Testis (tissue), 3 donors: ENCODE data around the gene MRO. TPM values are rescaled to one million over a fixed set of nuclear protein-coding genes. Genes with fewer than 3 reads are reported as not detected.

Experiments
- DNase-seq: peaks from one replicate; pipeline ENCODE4 v3.0.0-alpha.2; 2019
- H3K27ac ChIP-seq, 2 donors: fragments of 200-600 bp; sonication (generic); one replicate each; pipeline ENCODE4 v1.5.1; 2019
- H3K27me3 ChIP-seq: fragments of 200-600 bp; sonication (generic); one replicate; pipeline ENCODE4 v1.5.1; 2019
- H3K36me3 ChIP-seq: fragments of 200-600 bp; sonication (generic); one replicate; pipeline ENCODE4 v1.5.1; 2017; ENCODE audit warnings: low read depth; ENCODE audit errors: missing control alignments
- H3K4me1 ChIP-seq: fragments of 200-600 bp; sonication (generic); one replicate; pipeline ENCODE4 v1.5.1; 2019
- H3K4me3 ChIP-seq, 2 donors: fragments of 200-600 bp; sonication (generic); one replicate each; pipeline ENCODE4 v1.5.1; 2017 to 2019
- H3K9me3 ChIP-seq: fragments of 200-600 bp; sonication (generic); one replicate; pipeline ENCODE4 v1.5.1; 2017
- CTCF ChIP-seq, 3 experiments: fragments of 450-650 bp in 2 of 3; fragments of 200-600 bp in 1 of 3; sonication (generic) in 1 of 3; IDR thresholded peaks; one replicate each; pipeline ENCODE4 v1.5.1; 2016 to 2019; ENCODE audit warnings: antibody characterized with exemption in 3 of 3, mild to moderate bottlenecking in 2 of 3, moderate library complexity in 1 of 3
- POLR2A ChIP-seq: fragments of 450-650 bp; IDR thresholded peaks from one replicate; pipeline ENCODE4 v1.6.1; 2017; ENCODE audit warnings: antibody characterized with exemption, mild to moderate bottlenecking, moderate library complexity
- WGBS, 2 donors: methylation state at CpG; one replicate each; pipeline ENCODE4 v1.1.5; 2018; 5-methylcytosine and 5-hydroxymethylcytosine counted together
- intact Hi-C: fragments of 100-400 bp; cut with DNase I; formaldehyde crosslinking; loops from one replicate; pipeline ENCODE4 v1.15.1; 2023; ENCODE audit warnings: low total_unique reads
- polyA plus RNA-seq: library from polyadenylated mRNA; stranded (reverse); fragments of 350-450 nt; fragmentation: Illumina TruSeq; extraction: RNeasy Lipid Tissue Mini Kit (QIAGEN cat#74804); gene quantifications from one replicate; pipeline ENCODE4 v1.2.3, GENCODE V29; 2014; ENCODE audit warnings: low read depth, low replicate concordance; ENCODE audit not compliant: insufficient read depth
- total RNA-seq, 2 donors: library from RNA; depleted of rRNA; stranded (reverse); fragments of >200 nt; gene quantifications; one replicate each; pipeline ENCODE4 v1.2.3, GENCODE V29; 2016

Gene MRO
- total and polyA plus RNA-seq, 3 donors from 2014 or later, result 87.4 to 134 (median 92.8) TPM

DNA sequence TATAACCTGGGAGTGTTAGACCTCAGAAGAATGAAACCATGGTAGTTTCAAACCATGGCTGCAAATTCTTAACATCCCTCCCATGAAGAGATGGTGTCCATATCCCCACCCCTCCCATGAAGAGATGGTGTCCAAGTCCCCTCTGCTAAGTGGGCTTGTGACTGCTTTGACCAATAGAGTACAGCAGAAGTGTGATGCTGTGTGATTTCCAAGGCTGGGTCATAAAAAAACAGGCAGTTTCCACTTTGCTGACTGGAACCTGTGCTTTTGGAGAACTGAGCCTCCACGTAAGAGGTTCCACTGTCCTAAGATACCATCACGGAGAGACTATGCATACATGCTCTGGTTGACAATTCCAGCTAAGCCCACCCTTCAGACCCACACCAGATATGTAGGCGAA lies 65.5 kb downstream of the MRO start:
- Histone ChIP-seq H3K4me3 (no peak overlapping the region), H3K27ac (no peak overlapping the region), H3K4me1 (no peaks in the 10 kb centered on the region), H3K27me3 (no peaks in the 10 kb centered on the region), H3K36me3 (no peaks in the 10 kb centered on the region), H3K9me3 (no peaks in the 10 kb centered on the region)
- WGBS, 2 donors, result 92 to 98% methylated on average over 3 of the region's 3 CpGs
- intact Hi-C loops, result no loop called here
- TF ChIP-seq POLR2A, result no peak
- TF ChIP-seq CTCF (IDR thresholded peaks at IDR 0.05), result no peak
- DNase-seq, result no peak

- DNase-seq, result no peak
- intact Hi-C loops, result no loop called here
- Histone ChIP-seq H3K36me3 (no peaks in the 10 kb centered on the region), H3K9me3 (no peaks in the 10 kb centered on the region), H3K27ac (no peak overlapping the region), H3K4me1 (no peaks in the 10 kb centered on the region), H3K27me3 (no peaks in the 10 kb centered on the region), H3K4me3 (no peak overlapping the region)
- 20 to 44% methylated on average over 1 of the region's 1 CpG for WGBS, 2 donors
- no peak for TF ChIP-seq CTCF (IDR thresholded peaks at IDR 0.05)
- TF ChIP-seq POLR2A, result no peak
Observed at GRCh38 chr18:50753311-50753710, 66.5 kb downstream of the MRO start.

DNA sequence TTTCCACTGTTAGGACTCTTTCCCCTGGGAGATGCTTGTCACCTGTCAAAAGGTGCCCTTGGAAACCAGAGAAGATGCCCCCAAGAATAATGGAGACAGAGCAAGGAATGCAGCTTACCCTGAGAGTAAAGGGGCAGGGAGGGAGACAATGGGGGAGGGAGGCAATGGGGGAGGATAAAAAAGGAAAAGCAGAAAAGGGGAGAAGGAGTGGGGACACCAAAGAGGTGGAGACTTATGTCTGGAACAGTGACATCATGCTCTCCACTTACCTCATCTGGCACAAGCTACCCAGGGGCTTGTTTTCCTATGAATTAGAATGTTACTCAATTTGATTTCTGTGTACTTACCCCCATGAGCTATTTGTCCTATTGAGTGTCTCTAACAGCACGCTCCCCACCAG lies 67.9 kb downstream of the MRO start:
- no peaks in the 10 kb centered on the region for H3K36me3 ChIP-seq
- no peaks in the 10 kb centered on the region for H3K4me1 ChIP-seq
- DNase-seq, result no peak
- intact Hi-C loops, result no loop called here
- no peaks in the 10 kb centered on the region for H3K9me3 ChIP-seq
- H3K27ac ChIP-seq, result no peak overlapping the region
- H3K27me3 ChIP-seq, result no peaks in the 10 kb centered on the region
- TF ChIP-seq POLR2A (no peak), CTCF (IDR thresholded peaks at IDR 0.05) (no peak)
- 82 to 86% methylated on average over 1 of the region's 1 CpG for WGBS, 2 donors
- H3K4me3 ChIP-seq, result no peak overlapping the region

DNA sequence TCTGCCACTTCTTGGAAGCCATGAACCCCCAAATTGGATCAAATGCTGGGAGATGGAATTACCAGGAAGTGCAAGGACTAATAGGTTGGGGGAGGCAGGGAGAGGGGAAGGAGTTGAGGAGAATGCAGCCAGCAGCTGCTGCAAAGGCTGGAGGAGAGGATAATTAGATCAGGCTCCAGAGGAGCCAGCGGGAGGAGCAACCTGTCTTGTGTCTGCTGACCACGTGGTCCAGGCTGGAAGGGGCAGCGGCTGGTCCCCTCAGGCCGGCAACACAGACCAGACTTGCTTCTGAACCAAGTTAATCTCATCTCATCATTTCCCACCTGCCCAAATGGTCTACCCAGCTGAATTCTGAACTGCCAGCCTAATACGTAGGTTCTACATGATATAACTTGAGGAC lies 68.3 kb downstream of the MRO start:
- WGBS, 2 donors, result 49 to 51% methylated on average over 5 of the region's 5 CpGs
- H3K9me3 ChIP-seq, result no peaks in the 10 kb centered on the region
- no peaks in the 10 kb centered on the region for H3K27me3 ChIP-seq
- H3K36me3 ChIP-seq, result no peaks in the 10 kb centered on the region
- H3K27ac ChIP-seq, result no peak overlapping the region
- H3K4me1 ChIP-seq, result no peaks in the 10 kb centered on the region
- DNase-seq, result no peak
- intact Hi-C loops, result no loop called here
- H3K4me3 ChIP-seq, result no peak overlapping the region
- no peak for TF ChIP-seq CTCF (IDR thresholded peaks at IDR 0.05)
- TF ChIP-seq POLR2A, result no peak

DNA sequence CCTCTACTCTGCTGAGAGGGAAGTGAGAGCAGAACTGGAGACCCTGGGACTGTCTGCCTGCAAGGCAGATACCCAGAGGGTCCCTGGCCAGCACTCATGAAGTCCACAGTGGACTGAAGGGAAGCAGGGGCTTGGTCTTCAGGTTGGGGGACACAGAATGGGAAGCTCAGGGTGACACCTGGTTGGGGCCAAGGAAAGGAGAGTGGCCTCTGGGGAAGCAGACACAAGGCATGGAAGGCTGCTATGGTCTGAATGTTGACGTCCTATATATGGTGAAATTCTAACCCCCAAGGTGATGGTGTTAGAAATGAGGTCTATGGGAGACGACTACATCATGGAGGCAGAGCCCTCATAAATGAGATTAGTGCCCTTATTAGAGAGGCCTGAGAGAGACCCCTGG lies 69.3 kb downstream of the MRO start:
- Histone ChIP-seq H3K27ac (no peak overlapping the region), H3K27me3 (no peaks in the 10 kb centered on the region), H3K4me1 (no peaks in the 10 kb centered on the region), H3K9me3 (no peaks in the 10 kb centered on the region), H3K4me3 (no peak overlapping the region), H3K36me3 (no peaks in the 10 kb centered on the region)
- no peak for TF ChIP-seq POLR2A
- no peak for TF ChIP-seq CTCF (IDR thresholded peaks at IDR 0.05)
- DNase-seq, result no peak
- WGBS, 2 donors, result 77 to 90% methylated on average over 2 of the region's 2 CpGs
- intact Hi-C loops, result no loop called here
